HS-27A (cell line): Measurements from ENCODE around the gene TLE2.
"Not testable (repeated sequence)": the region's sequence is repeated elsewhere in the genome, so short reads cannot be mapped to it uniquely, and the experiment has no call there.

Source experiments
- DNase-seq: peaks from one replicate; pipeline ENCODE4 v3.0.0-alpha.2; 2012; ENCODE audit warnings: low read depth, missing footprints

Gene TLE2

DNA sequence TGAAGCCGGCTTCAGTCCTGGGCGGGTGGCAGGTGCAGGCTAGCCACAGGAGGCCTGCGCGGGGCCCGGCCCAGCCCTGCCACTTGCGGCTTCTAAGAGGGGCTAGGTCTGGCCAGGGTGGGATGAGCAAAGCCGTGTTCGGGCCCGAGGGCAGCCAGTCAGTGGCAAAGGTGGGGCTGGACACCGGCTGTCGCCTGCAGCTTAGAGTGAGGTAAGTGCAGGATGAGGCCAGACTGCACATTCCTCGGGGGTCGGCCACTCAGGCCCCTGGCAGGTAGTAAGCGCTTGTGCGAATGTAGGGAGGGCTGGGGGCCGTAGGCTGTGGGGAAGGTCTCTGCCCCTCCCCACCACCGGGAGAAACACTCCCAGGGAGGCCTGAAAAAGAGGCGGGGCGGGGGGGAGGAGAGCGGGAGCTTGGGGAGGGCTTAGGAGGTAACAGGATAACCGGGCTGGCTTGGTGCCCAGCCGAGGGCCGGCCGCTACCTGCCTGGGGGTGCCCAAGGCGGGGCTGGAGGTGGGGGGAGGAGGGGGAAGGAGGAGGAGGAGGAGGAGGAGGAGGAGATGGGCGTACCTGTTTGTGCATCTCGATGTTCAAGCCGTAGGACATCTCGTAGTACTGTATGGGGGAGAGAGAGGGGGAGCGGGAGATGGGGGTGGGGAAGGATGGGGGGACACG lies 26.8 kb upstream of the TLE2 start:
- no peak for DNase-seq

DNA sequence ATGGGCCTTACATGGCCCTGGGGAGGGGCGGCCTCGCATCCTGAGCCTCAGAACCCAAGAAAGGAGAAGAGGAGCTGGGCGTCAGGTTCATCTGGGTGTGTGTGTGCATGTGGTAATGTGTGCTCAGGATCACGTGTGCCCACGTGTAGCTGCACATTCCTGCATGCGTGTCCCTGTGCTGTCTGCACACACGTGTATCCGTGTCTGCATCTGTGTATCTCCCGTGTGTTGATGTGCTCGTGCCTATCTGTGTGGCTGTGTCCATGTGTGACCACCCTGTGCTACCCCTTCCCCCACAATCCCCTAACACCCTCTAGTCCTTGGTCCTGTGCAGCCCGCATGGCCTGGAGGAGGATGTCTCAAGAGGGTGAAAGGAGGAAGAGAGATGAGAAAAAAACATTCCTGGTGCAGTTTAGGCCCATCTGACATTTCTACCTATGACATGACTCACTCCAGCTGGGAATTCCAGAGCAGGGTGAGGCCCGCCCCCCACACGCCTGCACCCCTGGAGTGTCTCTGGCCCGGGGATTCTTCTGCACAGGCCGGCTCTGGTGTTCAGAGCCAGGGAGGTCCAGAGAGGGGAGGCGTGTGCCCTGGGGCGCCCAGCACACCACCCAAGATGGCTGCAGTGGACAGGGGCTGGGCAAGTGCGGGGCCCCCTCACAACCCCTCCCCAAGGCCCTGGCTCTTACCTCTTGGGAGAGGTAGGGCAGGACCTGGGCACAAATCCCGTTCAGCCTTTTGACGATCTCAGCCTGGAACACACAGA lies 26.1 kb upstream of the TLE2 start:
- no peak for DNase-seq

DNA sequence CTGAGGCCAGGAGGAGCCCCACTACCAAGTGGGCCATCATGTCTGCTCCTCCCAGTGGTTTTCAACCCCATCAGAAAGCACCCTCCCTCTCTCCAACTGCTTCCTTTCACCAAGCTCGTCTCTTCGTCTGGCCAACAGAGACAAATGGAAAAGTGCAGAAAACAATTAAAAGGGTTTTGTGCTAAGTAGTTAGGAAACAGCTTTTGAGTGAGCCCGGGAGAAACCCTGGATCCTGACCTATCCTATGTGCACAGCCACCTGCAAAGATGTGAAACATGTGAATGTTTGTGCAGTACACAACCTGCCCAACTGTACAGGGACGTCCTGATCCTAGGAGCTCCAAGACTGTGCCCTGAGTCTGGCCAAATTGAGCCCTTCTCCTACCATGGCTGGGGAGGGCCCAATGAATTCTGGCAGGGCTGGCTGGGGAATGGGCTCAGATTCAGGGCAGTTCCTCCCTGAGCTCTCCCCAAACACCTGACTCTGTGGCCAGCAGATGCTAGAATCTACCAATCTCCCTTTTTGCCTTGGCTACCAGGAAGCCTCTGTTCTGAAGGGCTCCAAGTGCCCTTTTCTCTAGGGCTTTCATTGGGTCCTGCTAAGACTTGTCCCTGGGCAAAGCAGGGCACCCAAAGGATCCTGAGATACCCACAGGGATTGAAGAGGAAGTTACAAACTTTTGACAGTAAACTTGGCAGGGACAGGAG lies 25.3 kb upstream of the TLE2 start:
- no peak for DNase-seq

DNA sequence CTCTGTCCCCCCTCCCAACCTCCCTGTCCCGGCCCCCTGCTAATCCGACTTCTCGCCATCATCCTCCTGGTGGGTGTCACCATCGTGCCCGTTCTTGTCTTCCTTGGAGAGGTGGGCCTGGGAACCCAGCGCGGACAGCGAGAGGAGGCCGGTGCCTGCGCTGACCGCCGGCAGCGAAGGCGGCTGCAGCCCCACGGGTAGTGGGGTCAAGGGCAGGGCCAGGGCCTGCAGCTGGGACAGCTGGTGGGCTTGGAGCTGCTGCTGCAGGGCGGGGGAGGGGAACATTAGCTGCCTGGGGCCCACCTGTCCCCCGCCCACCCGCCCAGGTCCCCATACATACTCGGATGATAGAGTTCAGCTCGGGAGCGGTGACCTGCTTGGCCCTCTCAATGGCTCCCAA lies 24.7 kb upstream of the TLE2 start:
- no peak for DNase-seq

DNA sequence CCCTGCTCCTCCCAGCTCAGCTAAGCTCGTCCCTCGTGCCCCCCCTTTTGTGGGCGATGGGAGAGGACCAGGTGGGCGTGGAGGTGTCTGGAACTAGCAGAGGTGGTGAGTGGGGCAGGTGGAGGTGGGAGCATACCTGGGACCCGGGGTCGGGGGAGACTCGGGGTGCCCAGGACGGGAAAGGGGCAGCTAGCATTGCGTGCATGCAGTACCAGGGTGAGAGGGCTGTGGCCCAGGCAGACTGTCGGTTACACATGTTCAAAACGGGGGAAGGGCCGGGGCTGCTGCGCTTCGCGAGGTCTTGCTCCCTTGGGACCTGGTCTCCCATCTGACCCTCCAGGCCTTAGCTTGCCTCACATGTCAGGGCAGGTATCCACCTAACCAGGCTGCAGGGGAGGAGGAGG lies 24.1 kb upstream of the TLE2 start:
- no peak for DNase-seq

DNA sequence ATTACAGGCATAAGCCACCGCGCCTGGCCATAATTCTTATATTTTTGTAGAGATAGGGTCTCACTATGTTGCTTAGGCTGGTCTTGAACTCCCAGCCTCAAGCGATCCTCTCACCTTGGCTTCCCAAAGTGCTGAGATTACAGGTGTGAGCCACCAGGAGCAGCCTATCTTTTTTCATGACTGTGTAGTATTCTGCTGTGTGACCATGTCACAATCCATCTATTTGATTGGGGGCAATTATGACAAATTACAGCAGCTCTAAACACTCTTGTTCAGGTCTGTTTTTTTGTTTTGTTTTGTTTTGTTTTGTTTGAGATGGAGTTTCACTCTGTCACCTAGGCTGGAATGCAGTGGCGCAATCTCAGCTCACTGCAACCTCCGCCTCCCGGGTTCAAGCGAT lies 20.9 kb upstream of the TLE2 start:
- DNase-seq: not testable (repeated sequence)

DNA sequence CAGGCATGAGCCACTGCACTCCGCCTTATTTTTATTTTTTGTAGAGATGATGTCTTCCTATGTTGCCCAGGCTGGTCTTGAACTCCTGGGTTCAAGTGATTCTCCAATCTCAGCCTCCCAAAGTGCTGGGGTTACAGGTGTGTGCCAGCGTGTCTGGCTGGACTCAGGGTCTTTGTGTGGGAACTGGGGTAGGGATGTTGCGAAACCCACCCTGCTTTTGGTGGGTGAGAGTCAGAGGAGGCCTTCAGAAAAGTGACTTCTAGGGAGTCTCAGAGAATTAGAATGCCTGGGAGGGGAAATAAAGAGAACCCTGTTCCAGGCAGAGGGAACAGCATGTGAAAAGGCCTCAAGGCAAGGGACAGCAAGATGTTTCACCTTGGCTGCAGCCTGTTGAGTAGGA lies 20.0 kb upstream of the TLE2 start:
- no peak for DNase-seq

DNA sequence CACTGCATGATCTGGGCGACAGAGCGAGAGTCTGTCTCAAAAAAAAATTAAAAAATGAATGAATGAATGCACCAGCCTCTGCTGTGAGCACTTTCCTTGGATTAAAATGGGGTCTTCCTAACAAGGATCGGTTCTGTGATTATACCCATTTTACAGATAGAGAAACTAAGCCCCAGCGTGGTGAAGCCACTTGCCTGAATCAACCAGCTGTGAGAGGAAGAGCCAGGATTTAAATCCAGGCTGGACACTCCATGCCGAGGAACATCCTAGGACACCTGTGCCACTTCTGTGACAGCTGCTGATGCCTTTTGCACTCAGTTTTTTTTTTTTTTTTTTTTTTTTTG lies 19.1 kb upstream of the TLE2 start:
- DNase-seq: no peak

DNA sequence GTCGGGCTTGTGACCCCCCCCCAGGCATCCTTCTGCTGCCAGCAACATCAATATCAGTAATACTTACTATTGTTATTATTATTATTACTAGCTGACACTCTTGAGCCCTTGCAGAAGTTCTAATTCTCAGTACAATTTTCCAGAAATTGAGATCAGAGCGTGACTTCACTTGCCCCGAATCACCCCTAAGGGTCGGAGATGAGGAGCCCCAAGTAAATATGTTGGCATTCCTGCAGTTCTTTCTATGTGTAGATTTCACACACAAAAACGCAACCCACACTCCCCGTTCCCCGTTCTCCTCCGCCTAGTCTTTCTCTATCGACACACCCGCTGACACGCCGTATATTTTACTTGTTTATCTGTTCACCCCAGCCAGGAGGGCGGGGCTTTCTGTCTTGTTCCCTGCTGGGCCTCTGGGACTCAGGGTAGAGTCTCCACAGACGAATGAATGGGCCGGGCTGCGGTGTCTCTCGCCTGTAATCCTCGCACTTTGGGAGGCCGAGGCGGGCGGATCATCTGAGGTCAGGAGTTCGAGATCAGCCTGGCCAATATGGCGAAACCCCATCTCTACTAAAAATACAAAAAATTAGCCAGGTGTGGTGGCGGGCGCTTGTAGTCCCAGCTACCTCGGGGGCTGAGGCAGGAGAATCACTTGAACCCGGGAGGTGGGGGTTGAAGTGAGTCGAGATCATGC lies 18.6 kb upstream of the TLE2 start:
- DNase-seq: no peak

DNA sequence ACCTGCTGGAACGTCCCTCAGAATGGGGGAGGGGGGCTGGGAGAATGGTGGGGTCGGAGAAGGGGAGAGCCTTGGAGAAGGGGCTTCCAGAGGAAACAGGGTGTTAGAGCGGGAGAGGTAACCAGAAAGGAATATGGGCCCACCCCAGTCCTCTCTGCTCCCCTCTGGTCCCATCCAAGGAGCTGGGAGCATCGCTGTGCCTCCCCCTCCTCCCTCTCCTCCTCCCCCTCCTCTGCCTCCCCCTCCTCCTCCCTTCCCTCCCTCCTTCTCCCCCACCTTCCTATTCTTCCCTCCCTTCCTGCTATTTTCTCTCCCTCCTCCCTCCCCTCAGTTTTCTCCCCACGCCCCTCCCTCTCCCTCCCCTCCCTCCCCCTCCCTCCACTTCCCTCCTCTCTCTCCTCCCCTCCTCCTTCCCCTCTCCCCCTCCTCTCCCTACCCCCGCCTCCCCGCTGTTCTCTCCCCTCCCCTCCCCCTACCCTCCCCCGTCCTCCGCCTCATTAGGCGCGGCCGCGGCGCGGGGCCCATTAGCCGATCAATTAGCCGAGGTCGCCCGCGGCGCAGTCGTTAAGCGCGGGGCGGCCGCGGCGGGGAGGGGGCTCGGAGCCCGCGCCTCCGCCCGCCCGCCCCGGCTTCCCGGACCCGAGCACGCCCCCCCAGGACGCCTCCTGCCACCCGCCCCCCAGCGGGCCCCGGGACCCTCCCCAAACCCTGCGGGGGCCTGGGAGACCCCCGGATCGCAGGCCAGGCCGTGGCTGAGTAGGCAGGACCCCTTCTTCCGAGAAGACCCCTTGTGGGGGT lies 17.8 kb upstream of the TLE2 start:
- no peak for DNase-seq

DNA sequence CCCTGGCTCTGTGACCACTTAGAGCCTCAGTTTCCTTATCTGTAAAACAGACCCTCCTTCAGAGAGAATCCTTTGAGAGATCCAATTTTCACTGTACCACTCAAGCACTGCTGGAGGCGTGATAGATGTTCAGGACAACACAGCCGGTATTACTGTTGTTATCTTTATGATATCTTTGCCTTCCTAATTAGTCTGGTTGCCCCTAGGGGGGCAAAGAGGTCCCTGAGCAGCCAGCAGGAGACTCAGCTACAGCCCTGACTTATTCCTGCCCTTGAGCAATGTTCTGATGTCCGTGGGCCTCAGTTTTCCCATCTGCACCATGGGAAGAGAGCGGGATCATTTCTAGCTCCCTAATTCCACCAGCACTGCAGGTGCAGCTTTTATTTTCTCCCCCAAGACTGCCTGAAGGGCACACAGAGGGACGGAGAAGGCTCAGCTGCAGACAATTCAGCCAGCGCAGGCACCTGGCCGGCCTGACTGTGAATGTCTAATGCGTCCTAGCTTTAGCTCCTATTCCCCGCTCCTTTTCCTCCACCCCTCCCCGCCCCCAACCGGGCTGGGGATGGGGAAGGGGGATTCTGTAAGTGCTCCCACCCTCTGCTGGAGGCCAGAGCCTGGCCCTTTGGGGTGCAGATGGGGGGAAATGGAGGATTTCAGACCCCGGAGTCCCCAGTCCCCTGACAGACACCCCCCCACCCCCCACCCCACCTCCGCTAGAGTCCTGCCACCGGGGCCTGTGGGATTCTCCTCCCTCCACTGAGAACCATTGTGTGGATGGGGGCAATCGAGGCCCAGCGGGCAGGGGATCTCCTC lies 17.0 kb upstream of the TLE2 start:
- DNase-seq: no peak

DNA sequence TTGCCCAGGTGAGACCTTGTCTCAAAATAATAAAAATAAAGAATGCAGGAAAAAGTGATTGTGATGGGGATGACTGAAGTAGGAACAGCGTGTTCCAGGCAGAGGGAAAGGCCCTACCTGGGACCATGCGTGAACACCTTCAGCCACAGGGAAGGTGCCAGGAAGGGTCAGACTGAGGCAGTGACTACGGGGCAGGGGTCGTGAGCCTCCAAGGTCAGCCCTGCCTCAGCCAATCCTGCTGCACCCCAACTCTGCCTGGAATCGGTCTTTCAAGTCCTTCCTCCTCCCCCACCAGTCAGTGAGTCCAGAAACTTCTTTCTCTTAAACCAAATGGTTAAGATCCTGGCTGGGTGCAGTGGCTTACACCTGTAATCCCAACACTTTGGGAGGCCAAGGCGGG lies 16.1 kb upstream of the TLE2 start:
- no peak for DNase-seq

DNA sequence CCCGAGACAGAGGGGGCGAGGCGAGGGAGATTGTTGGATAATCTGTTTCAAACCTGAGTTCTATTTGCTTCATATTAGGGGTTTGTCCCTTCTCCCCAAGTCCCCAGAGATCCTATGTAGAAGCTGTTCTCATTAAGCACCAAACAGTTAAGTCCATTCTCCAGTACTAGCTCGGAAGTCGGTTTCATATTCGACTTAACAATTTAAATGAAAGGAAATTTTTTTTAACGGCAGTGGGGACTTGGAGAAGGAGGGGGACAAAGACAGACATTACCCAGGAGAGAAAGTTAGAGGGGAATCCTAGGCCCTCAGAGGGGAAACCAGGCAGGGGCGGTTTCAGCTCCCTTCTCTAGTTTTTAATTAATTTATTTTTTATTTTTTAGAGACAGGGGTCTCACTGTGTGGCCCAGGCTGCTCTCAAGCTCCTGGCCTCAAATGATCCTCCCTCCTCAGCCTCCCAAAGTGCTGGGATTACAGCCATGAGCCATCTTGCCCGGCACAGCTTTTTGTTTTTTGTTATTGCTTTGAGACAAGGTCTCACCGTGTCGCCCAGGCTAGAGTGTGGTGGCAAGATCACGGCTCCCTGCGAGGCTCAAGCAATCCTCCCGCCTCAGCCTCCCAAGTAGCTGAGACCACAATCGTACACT lies 13.7 kb upstream of the TLE2 start:
- DNase-seq: no peak

DNA sequence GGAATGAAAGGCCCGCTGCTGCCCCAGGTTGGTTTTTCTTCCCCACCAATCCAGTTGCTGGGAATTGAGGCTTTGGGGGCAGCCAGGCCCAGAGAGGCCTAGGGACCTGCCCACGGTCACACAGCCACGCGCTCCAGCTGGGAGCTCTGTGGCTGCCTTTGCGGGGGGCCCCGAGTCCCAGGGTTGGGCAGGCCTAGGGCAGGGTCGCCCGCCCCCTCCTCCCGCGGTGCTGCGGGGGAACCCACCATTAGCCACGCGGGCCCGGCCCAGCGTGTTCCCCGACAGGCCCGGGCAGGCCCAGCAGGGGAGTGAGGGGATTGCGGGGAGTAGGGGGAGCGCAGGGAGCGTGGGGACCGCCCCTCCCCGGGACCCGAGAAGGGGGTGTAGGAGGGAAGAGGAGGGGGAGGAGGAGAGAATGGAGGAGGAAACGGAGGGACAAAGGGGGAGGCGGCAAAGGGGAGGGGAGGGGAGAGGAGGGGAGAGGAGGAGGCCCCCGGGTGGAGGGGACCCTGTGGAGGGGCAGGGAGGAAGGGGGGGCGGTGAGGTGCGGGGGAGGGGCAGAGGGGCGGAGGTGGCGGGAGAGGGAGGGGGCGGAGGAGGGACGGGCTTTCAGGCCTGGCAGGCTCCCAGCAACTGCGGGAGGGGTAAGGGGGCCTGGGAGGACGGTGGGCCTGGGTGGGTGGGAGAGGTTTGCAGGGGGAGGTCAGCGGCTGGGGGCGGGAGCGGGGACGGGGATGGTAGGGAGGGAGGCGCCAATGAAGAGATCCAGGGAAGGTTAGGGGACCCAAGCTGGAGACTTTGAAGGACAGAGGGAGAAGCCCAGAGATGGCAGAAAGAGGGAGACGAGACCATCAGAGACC lies 12.9 kb upstream of the TLE2 start:
- no peak for DNase-seq

DNA sequence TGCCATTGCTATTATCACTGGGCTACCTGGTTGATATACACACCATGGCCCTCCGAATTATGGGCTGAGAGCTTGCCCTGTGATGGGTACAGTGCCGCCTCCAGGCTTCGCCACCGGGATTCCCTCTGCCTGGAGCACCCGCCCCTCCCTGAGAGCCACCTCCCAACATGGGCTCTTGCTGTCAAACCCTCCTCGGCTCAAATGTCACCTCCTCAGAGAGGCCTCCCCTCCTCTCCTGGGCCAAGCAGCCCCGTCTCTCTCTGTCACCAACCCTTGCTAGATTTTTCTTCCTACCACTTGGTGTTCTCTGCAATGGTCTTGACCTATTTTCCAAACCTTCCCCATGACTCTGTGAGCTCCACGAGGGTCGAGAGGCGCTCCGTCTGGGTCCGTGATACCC lies 12.2 kb upstream of the TLE2 start:
- DNase-seq: no peak

DNA sequence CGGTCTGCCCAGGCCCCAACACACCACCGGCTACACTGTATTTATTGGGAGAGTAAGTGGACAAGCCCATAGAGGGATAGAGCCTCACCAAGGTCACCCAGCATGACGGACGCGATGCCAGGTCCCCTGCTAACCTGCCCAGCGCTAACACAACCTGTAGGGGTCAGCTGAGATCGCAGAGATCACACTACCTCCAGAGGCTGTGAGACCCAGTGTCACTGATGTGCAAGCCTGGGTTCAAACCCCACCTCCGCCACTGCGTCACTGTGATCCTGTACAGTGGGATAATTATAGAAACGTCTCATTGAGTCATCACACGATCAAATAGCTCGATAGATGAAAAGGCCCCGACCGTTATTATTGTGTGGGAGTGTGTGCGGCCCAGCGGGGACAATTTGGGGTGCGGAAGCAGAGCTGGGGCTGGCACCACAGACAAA lies 10.6 kb upstream of the TLE2 start:
- DNase-seq: no peak

DNA sequence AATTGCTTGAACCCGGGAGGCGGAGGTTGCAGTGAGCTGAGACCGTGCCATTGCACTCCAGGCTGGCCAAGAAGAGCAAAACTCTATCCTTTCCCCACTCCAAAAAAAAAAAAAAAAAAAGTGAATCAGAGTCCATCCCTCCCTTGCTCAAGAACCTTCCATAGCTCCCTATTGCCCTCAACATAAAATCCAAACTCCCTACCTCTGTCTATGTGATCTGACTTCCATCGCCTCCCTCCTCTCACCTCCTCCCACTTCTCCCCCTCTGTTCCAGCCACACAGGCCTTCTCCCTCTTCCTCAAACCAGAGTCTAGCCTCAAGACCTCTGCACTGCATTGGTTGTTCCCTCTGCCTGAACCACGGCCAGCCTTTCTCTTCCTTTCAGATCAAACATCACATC lies 10.0 kb upstream of the TLE2 start:
- no peak for DNase-seq

DNA sequence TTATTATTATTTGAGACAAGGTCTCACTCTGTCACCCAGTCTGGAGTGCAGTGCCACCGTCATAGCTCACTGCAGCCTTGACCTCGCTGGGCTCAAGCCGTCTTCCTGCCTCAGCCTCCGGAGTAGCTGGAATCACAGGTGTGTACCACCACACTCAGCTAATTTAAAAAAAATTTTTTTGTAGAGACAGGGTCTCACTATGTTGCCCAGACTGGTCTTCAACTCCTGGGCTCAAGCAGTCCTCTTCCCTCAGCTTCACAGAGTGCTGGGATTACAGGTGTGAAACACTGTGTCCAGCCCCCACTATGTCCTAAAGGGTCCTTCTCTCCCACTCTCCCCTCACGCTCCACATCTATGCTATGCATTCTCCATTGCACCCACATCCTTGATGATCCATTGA lies 9.1 kb upstream of the TLE2 start:
- no peak for DNase-seq

DNA sequence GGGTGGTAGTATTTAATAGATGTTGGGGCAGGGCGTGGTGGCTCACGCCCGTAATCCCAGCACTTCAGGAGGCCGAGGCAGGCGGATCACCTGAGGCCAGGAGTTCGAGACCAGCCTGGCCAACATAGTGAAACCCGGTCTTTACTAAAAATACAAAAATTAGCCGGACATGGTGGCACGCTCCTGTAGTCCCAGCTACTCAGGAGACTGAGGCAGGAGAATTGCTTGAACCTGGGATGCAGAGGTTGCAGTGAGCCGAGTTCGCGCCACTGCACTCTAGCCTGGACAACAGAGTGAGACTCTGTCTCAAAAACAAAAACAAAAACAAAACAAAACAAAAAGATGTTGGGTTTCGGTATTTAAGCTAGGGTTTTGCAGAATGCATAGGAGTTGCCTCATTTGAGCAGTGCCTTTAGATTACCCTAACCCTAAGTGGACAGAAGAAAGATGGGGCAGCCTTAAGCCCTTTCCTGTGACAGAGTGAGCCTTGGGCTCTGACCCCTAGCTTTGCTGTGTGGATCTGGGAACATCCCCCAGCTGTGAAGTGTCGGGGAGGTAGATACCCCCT lies 8.0 kb upstream of the TLE2 start:
- not testable (repeated sequence) for DNase-seq
